ENCODE data around the gene PHF2.

The PHF2 gene

DNA sequence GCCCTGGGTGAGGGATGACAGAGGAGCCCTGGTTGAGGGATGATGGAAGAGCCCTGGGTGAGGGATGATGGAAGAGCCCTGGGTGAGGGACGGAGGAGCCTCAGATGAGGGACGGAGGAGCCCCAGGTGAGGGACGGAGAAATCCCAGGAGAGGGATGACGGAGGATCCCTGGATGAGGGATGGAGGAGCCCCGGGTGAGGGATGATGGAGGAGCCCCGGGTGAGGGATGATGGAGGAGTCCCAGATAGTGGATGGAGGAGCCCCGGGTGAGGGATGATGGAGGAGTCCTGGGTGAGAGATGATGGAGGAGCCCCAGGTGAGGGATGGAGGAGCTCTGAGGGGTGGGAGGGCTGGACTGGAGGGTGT, 10.9 kb downstream of the PHF2 start:
- no peak for DNase-seq (ENCODE audit: low read depth)

DNA sequence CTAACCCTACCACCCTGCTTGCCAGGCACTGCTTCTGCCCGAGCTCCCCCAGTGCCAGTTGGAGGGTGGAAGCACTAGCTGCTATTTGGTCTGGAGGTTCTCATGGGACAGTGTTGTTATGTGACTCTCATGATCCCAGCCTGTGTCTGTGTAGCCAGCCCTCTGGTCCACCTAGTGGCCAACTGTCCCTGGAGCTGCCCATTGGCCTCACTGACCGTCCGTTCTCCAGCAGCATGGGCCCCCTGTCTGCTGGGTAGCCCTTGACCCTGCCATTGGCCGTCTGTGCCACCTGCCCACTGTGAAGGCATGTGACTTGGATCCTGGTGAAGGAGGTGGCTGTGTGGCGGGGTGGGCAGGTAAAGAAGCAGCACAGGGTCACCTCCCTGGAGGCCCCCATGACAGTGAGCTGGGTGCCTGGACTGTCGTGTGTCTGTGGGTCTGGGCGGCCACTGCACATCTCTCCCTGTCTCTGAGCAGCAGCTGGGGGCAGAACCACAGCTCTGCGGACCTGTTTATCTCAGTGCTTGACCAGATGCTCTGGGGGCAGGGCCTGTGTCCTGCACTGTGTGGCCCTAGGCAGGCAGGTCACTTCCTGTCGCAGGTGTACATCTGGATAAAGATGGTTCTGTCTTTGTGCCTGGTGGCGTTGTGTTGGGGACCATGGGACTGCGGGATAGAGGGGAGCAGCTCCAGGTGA, 11.4 kb downstream of the PHF2 start:
- no peak for DNase-seq (ENCODE audit: low read depth)

DNA sequence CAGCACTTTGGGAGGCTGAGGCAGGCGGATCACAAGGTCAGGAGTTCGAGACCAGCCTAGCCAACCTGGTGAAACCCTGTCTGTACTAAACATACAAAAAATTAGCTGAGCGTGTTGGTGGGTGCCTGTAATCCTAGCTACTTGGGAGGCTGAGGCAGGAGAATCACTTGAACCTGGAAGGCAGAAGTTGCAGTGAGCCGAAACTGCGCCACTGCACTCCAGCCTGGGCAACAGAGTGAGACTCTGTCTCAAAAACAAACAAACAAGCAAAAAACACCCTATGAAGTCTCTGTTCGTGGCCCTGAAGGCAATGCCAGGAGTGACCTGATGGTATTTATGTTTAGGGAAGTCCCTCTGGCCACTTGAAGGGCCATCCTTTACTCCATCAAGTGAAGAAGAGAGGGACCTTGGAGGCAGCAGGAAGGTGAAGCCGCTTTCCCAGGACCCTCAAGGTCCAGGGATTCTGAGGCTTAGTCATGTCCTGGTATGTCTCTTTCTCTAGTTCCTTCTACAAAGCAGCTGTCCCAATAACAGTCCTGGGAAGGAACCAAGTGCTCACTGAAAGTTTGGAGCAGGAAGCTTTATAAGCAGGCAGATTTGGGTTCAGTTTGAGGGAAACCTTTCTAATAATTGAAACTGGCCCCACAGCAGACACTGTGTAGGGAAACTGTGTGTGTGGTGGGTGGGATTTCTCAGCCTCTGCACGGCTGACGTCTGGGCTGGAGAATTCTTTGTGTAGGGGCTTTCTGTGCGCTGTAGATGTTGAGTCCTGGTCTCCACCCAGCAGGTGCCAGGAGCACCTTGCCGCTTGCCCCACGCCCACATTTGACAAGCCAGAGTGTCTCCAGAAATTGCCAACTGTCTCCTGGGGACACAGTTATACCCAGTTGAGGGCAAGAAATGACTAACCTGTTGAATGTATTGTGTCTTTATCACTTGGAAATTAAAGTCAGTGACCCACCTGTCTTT, 12.5 kb downstream of the PHF2 start:
- DNase-seq (ENCODE audit: low read depth) = no peak

DNA sequence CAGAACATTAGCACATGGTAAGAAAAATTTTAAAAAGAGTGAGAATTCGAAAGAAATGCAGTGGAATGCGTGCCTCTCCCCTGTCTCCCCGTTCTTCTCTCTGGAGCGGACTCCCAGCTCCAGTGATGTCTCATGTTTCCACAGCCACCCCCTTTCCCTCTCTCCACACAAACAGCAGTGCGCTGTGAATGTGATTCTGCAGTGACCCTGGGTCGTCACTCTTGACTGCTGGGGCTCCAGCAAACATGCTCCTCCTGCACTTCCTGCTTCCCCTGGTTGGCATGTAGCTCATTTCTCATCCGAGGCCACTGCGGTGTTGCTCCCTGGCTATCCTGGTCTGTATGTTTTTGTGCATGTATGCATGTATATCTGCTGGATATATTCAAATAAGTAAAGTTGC, 13.3 kb downstream of the PHF2 start:
- DNase-seq (ENCODE audit: low read depth) = no peak

DNA sequence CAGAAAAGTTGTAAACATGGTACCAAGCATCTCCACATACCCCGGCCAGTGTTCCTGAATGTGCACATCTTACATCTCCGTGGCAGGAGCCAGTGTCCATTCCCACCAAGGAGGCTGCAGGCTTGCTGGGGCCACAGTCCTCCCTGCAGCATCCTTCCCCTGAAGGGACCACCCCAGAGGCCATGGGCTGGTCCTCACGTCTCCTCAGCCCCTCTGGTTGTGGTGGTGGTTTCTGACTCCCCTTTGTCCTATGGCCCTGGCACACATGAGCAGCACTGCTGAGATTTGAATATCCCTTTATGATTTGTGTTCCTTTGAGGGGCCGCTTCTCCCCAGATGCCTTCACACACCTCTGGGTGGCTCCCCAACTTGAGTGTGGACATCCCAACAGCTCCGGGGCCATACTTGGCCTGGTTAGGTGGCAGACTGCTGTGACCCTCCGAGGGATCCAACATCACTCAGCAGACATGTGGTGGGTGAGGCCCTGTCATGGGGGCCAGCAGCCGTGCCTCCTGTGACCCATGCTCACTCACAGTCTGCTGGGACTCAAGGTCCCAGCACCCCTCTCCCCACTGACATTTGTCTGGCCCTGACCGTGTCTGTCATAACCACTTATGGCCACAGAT, 14.3 kb downstream of the PHF2 start:
- DNase-seq (ENCODE audit: low read depth) = no peak

DNA sequence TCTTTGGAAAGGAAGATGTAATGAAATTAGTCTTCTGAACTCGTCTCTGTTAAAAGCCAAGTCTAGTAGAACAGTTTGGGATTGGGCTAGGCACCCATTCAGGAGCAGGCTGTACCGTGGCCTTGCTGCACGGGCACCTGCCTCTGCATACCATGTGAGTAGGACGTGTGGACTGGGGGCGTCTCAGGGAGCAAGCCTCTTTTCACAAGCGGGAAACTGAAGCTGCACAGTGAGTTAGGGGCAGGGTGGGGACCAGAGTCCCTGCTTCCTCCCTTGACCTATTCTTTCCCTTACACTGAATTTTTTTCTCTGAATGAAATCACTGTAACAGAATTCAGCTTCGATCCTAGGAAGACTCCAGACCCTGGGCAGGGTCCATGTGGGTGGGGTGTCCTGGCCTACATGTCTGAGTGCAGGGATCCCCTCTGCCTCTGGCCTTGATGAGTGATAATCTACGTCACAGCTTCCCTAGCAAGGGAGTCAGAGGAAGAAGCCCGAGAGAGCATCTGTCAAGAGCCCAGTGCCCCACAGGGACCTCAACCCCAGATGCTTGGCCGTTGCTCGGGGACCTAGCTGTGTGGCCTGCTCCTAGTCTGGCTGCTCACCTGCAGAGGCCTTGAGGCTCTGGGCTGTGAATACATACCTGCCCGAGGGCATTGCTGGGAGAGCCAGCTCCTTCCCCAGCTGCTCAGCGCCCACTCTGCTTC, 15.1 kb downstream of the PHF2 start:
- DNase-seq (ENCODE audit: low read depth) = no peak

DNA sequence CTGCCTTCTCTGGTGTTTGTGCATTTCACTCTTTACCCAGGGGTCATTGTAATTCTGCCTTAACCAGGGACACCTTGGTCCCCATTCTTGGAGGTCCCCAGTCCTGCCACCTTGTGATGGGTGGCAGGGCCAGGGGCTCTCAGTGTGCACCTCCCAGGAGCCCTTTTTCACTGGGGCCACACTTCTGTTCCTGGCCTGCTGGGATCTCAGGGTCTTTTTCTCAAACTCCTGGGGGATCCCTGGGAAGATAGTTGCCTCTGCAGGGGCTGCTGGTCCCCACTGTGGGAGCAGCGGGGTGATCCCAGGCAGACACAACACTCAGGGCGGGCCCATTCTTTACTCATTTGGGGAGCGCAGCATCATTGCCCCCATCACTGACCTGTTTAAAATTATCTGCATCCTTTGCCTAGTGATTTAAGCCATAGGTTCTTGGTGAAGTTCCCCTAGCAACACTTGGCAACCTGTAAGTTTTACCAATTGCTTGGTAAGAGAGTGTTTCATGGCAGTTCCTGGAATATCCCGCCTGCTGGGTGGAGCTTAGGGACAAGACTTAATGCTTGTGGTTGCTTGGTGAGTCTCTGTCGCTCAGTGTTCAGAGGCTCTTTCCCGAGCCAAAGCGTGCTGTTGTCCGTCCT, 15.7 kb downstream of the PHF2 start:
- no peak for DNase-seq (ENCODE audit: low read depth)

DNA sequence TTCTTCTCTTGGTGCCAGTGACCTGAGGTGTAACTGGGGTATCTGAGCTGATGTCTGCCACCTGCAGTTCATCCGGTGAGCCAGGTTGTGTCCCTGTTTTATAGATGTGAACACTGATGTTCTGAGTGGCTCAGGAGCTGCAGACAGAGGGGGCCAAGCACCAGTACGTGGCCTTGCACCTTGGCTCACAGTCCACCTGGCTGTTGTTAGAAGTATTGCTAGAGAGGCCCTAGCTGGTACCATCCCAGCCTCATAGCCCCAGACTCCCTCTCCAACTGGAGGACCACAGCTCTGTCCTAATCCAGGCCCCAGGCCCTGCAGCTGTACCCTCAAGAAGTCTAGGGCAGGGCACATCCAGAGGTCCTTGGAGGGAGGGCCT, 16.2 kb downstream of the PHF2 start:
- DNase-seq (ENCODE audit: low read depth) = no peak

DNA sequence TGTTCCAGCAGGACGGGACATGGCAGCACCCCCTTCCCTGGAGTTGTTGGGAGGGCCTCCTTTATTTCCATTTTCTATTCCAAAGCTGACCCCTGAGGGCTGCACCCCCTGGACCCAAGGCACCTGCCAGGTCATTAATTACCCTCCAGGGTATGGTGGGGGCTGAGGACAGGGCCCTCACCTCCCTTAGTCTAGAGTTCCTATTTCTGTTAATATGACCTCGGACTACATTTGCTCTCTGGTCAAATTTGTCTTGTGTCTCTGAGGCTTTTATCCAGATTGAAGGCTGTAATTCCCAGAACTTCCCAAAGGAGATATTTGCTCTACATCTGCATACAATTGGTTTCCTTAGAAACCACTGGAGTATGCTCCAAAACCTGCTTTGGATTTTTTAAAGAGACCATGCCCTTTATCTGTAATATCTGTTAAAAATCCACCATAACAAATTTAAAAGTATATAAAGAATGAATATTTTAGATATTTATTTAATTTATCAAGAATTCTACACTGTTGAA, 16.8 kb downstream of the PHF2 start:
- DNase-seq (ENCODE audit: low read depth) = no peak

DNA sequence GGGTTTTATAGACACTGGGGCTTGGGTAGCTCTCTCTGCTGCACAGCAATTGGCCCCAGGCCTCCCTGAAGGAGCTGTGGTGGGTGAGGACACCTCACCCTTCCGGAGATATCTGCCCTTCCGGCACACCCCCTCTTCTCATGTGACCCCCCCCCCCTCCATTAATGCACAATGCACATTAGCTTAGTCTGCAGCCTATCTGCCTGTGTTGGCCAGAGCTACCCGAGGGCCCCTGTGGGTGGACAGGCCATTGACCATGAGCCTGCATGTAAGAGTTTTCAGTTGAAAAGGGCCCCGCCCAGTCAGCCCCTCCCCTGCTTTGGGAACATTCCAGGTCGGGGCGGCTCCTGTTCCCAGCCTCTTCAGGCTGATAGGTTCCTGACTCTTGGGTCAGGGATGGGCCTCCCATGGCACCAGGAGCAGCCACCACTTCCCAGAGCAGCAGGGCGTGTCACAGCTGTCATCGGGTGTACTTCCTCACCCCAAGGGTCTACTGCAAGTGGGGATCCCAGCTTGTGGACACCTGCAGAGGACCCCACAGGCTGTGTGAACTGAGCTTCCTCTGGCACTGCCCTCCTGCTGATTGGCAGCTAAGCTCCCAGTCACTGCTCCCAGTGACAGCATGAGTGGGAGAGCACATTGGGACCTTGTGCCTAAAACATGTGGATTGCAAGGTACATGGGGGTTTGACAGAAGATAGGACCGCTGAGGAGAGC, 17.8 kb downstream of the PHF2 start:
- DNase-seq (ENCODE audit: low read depth) = no peak

DNA sequence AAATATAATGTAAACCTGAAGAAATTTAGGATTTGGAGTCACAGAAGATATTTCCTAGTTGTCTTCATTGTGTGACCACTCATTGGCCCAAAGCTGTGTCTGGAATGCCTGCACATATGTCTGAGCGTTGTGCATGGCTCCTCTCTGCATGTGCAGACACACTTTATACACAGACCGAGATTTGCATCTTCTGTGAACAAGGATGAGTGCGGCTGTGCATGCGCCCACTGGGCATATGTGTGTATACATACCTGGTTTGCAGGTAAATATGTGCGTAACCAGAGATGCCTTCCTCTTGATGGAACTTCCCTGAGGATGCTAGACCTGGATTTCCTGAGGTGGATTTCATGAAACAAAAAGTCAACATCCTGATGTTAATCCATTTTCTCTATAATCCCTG, 19.1 kb downstream of the PHF2 start:
- DNase-seq (ENCODE audit: low read depth) = no peak

DNA sequence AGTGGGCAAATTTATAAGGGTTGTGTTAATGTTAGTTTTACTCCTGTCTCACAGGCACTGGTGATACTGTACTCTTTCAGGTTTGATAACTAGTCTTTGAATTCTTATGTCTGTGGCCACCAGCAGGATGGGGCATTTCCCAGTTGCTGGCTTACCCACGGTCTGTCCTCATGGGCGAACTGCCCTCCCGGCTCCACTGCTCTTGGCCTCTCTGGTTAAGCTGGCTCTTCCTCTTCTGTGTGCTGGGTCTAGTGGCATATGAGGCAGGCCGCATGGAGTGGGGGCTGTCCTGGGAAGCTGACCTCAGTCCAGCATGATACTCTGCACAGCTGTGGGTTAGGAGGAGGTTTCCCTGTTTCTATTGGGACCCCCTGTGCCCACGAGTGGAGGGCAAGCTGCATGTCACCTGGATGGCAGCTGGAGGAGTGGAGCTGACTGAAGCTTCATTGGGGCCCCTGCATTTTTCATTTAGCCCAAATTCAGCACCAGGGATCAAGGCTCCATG, 19.5 kb downstream of the PHF2 start:
- no peak for DNase-seq (ENCODE audit: low read depth)

DNA sequence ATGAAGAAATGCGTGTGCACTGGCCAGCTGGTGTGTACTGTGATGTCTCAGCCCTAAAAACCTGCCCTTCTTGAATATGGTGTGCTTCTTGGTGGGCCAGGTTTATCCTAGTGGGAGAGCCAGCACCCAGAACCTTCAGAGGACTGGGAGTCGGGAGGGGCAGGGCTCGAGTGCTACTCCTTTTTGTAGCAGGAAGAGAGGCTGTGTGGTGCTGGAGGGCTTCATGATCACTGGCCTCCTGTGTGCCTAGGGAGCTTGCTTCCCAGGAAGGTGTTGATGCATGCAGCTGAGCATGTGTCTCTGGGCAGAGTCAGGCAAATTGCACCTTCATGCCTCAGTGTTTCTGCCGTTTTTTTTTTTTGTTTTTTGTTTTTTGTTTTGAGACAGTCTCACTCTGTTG, 20.0 kb downstream of the PHF2 start:
- no peak for DNase-seq (ENCODE audit: low read depth)

DNA sequence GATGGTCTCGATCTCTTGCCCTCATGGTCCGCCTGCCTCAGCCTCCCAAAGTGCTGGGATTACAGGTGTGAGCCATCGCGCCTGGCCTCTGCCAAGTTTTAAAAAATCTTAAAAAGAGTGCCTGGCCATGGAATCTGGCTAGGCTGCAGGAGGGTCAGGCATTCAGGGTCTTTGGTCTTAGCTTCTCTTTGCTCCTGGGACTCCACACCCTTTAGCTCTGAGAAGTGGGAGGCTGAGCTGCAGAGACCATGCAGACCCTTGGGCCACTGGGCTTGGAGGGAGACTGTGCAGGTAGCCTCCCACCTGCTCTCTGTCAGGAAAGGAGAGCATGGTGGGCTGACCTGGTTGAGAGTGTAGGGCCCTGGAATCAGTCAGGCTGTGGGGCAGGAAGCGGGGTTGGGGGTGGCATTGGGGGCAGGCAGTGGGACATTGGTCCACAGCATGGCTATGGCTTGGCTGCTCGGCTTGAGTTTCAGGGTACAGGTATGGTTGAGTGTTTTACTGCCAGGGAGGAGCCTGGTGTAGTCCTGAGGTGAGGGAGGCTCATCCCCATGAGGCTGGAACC, 20.8 kb downstream of the PHF2 start:
- no peak for DNase-seq (ENCODE audit: low read depth)

DNA sequence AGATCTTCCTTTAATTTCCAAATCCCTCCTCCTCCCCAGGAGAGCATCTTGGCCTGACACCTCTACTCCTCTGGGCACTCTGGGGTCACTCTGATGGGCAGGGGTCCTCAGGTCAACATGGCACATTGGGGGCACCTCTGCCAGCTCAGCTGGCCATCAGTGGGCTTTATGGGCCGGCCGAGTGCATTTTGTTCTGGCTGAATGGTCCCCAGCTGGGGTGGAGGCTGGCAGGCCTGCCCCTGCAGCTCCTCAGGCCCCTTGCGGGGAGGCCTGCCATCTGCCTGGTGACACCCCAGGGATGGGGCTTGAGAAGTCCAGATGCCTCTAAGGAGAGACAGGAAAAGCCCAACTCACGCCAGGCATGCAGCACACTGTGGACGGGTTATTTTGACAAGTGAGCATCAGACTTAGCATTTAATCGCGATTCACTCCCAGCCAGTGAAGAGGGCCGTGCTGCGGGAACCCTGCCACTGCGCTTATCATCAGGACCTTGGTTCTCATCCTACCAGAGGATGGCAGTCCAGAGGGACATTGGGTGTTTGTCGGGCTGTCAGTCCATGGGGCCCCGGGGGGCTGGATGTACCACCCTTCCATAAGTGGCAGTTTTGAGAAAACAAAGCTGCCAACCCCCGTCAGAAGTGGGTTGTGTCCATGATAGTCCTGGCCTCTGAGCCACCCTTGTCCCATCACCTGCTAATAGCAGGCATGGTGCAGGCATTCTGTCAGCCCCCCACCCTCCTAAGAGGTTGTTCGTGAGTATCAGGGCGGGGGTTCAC, 21.7 kb downstream of the PHF2 start:
- DNase-seq (ENCODE audit: low read depth) = no peak

DNA sequence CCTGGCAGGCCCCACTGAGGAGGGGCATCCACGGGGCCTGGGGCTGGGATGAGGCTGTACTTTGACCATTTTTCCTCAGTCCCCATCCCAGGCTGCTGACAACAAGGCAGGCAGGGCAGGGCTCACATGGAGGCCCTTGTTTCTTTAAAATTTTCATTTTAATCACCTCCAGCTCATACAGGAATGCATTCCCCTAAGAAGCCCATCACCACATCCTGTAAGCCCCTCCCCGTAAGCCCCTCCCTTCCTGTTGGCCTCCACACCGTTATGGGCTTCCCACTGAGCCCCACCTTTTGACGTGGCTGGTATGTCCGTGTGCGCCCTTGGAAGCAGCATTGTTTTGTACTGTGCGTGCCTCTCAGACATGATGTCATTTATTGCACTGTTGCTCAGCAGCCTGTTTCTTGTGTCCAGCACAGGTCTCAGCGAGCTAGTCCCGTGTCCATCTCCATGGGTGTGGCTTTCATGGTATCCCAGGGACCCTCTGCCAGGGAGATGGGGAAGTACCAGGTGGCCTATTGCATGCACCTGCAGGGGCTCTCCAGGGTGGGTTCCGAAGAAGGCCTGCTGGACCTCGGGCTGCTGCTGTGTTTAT, 22.4 kb downstream of the PHF2 start:
- DNase-seq (ENCODE audit: low read depth) = no peak

DNA sequence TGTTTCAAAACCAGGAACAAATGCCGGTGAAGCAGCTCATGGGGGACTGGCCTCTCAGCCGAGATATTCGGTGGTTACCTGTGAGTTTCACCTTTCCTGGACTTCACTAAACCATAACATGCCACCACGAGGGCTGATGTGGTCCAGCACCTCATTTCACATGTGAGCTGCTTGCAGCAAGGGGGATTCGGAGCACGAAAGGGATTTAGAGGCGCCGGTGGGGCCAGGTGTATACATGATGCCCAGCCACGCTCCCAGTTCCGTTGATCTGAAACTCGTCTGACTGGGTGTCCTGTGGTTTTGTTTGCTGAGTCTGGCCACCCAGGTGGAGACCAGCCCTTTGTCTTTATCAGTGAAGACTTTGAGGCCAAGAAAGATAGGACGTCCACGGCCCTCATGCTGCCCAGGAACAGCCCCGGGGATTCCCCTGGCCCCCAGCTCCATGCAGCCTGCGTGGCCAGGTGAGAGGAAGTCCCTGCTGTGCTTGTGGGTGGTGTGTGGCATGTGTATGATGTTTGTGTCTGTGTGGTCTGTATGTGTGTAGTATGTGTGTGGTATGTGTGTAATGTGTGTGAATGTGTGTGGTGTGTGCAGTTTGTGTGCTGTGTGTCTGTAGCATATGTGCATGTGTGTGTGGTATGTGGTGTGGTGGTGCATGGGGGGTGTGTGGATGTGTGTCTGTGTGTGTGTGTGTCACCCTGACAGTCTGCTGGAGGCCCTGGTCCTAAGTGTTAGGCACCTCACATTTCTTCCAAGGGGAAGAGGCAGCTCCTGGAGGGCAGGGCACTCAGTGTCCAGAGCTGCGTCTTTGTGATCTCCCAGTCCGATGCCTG, 23.4 kb downstream of the PHF2 start:
- no peak for DNase-seq (ENCODE audit: low read depth)

DNA sequence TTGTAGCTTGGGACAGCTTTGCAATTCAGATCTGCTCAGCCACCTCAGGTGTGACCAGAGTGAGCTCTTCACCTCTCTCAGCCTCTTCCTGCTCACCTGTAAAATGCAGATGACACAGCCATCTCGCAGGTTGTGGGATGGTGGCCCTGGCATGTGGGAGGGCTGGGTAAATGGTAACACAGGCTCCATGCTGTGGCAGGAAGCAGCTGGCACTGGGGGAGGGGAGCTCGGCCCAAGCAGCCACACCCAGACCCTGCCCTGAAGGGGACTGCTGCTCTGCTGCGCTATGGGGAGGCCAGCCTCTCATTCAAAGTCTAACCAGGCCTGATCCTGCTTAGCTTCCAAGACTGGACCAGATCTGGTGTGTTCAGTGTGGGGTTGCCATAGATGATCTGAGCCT, 24.1 kb downstream of the PHF2 start:
- no peak for DNase-seq (ENCODE audit: low read depth)

Data from stromal cell of bone marrow (primary cell).